Iris pigment epithelial cell (primary cell): Measurements from ENCODE around the gene CPOX.
A peak's percentile ranks its signal among the peaks of the same experiment; 100 is the strongest.

Experiments used
- DNase-seq: peaks from one replicate; pipeline ENCODE4 v3.0.0-alpha.2; 2011; ENCODE audit warnings: low read depth

The CPOX gene

DNA sequence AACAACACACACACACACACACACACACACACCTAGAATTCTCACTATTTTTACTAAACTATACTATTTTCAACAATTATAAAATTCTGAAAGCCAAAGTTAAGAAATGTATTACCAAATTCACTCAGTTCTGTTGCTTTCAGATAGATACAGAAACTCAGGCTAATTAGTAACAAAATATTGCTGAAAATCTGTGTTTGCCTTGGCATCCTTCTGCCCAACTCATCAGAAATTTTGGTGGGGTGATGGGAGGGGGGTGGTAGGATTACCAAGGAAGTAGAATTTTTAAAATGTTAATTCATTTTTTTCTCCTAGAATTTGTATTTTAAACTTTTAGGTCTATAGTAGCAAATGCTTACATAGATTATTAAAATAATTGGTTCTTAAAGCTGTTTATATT, 2.7 kb upstream of the CPOX start:
- no peak for DNase-seq

DNA sequence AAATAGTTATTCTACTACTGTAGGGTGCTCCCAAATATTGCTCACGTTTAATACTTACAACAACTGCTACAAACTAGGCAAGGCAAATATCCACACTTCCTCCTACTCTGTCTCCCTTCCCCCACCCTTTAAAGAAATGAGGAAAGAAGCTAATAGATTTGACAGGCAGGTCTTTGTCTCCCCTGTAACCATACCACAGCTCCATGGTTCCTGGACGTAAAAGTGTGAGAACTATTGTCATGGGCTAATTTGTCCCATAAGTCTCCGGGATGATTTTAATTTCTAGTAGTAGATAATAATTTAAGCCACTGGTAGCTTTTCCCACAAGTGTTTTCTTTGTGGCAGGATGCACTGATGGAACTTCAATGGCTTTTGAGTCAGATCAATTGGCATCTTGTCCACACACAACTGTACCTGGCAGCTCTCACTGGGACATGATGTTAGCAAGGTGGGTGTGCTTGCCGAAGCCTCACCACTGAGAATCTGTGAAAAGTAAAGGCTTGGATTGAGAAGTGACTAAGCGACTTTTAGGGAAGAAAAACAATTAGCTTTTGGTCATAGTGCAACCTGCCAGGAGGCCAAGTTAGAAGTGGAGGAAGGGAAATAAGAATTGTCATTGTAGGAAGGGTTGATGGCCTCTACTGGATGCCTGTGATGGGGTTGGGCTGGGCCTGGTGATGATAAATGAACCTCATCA, 1.4 kb upstream of the CPOX start:
- no peak for DNase-seq

DNA sequence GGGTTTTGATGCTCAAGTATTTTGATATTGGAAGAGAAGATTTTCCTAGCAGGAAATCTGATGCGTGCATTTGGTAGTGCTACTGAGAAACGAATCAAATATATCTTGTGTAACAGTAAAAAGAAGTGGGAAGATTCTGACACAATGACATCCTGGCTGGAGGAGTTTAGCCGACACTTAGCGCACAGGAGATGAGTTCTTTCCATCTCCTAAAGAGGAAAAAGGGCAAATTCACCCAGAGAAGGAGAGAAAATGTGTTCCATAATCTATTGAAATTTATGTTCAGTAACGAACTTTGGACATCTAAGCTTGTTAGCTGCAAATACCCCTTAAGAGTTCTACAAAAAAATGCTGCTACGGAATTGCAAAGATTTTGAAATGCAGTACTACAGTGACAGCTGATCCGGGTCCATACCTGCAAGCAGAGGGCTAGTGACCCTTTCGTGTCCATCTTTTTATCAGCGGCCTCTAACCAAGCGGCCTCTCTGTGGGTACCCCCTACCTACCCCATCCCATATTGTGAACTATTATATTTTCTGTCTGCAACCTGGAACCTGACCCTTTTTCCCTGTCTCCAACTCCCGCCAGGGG, 971 bp downstream of the CPOX start:
- no peak for DNase-seq

DNA sequence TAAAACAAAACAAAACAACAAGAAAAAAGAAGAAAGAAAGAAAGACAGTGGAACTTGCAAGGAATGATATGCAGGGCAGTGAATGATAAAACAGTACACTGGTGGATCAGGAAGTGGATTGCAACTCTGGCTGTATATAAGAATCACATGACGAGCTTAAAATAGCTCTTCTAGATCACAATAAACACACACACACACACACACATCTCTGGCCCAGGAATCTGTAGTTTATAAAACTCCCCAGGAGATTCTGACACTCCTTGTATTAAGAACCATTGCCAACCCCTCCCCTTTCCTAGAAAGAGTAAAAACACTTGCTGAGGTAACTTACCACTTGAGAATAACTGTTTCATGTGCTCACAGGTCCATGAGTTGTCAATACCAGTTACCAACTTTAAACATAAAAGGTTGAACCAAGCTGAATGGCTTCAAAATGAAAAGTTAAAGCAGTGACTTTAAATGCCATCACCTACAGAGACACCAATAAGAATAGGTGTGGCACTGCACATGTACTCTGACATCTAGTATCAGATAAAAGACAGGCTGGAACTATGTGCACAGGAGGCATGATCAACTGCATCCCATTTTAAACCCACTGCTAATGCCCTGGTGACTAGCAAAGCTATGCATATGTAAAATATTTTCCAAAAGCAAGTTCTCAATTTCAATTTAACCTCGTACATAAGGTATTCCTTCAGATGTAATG, 3.9 kb downstream of the CPOX start:
- DNase-seq = peak; percentile 45

DNA sequence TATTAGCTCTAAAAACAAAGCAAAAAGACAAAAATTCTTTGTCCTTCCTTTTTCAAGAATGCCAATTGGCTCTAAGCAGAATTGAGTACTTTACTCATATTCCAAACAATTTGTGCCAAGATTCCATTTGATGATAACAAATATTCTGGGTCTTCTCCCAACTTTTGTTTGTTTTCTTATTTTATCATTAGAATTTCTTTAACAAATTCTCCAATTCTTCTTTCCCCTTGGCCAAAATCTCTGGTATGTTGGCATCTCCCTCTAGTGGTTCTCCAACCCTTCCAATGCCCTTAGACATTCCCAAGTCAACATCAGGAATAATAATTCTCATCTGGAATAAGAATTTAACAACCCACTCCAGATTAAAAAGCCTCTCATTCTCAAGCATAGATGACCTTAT, 5.3 kb downstream of the CPOX start:
- no peak for DNase-seq

DNA sequence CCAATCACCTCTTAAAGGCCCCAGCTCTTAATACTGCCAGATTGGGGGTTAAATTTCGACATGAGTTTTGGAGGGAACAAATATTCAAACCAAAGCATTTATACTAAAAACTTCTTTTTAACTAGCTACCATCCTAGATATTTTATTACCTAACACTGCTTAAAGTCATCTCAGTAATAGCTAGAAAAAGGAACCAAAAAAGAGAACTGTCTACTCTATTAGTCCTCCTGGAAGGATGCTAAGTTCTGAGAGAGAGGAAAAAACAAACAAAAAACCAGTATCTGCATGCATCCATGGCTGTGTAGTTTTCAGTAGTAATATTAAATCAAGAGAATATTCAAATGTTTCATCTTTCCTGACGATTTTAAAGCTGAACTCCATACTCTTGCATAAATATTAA, 5.8 kb downstream of the CPOX start:
- DNase-seq = no peak

DNA sequence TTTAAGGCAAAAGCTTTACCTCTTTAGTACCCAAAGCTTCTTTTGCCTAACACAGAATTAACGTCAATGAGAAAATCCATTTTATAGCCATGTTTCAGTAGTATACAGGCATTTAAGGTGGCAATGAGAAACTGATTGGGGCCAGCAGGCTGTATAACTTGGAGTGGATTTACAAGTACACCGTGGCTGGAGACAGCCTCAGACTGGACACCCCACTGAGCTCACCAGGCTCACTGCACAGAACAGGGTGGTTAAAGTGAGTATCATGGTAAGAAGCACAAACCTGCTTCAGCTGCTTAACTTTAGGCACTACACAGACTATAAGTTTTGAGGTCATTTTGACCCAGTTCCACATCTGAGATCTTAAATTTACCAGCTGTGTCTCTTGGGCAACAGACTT, 8.9 kb downstream of the CPOX start:
- DNase-seq = no peak

DNA sequence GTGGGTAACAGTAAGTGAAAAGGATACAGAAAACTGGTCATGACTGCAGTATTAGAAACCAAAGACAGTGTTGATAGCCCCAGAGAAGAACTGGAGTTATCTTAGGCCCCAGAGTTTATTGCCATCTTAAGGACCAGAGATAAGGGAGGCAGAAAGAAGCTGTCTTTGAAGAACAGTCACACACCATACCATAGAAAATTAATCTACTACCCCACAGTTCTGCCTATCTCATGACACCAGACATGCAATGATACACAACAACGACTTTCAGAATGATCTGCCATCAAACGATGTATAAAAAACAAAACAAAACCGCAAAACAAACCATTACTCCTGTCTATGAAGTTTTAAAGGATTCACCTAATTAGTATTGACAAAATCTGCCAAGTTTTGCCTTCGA, 9.6 kb downstream of the CPOX start:
- no peak for DNase-seq

DNA sequence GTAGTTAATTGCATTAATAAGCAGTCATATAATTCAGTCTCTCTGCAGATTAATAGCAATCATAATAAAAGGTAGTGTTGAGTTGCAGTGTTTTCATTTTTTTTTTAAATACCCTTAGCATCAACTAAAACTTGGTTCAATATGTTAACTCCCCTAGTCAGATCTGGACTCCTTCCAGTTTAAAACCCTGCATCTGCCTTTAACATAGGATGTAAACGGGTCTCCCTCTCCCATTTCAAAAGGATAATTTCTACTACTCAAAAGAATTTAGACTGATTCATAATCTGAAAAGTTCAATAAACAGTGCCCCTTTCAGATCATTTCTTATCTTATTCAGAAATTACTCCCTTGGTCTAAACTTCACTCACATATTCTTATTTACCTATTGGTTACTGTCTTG, 11.4 kb downstream of the CPOX start:
- no peak for DNase-seq

DNA sequence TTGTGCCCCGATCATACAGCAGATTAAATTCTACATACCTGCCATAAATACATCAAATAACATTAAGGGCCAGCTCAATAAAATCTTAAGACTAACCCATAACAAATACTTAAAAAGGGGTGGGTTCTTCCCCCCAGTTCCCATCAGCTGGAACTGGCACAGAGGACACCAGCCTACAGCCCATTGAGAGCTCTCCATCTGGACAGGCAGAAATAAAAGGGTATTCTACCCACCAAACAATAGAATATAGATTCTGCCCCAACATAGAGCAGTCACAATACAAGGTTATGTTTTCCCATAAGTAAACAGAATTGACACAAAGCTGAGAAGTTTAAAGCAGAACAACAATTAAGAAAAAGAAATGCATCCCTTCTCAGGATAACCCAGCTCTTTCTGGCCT, 11.9 kb downstream of the CPOX start:
- no peak for DNase-seq

DNA sequence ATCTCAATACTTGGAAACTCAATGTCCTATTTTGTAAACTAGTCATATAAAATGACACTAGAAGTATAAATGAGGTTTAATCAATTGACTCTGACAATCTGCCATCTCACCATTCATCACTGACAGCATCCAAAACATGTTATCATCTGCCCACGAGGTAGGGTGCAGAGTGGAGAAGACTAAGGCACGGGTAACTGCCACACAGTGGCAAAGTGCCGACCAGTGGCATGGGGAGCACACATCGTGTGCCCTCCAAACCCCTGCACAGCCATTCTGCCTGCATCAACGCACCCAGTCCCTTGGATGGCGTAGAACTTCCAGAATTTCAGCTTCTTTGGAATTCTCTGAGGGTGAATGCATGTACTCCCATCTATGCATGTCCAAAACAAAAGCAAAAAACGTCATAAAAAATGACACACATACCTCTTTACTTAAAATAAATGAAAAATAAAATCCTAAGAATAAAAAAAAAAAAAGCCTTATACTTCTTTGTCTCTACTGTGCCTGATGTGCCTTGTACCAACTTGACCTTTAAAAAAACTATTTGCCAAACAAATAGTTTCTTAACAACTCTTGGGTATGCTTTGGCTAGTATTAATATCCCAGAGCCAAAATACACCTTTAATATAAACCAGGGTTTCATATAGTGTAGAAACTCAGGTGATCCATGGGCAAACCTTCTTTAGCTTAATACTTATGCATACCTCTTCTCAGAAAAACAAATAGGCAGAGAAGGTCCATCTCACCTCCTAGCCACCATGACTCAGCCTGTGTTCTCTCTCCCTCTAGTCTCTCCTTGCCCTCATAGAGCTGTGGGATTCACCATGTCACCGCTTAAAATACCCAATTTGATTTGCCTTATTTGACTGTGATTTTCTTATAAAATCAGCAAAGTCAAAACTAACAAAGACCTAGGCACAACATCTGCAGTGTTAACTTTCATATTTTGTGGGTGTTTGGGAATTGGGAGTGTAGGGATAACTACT, 12.7 kb downstream of the CPOX start:
- DNase-seq = no peak

DNA sequence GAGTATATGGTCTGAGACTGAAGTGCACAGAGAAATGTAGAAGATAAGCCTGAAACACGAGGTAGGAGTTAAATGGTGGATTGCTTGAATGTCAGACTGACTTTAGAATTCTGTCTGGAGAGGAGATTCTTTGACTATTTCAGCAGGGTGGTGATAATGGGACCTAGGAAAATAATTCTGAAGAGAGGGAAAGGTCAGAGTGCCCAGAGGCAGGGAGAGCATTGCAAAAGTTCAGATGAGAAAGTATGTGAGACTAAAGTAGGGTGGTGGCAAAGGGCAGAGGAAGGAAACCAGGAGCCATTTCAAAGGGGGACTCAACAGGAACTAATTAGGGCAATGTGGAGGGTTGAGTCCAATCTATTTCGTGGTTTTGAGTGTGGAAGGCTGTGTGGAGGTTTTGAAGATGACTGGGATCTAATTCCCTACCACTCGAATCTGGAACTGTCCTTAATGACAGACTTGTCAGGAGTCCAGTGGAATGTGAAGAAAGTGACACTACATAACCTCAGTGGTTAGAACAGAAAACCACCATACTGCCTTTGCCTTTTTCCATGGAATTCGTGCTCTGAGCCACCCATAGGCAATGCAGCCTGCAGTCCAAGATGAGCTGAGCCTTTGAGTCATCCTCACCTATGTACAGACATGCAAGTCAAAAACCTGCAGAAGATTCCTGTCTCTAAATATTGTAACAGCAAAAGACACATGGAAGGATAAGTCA, 16.1 kb downstream of the CPOX start:
- peak; percentile 73 for DNase-seq

DNA sequence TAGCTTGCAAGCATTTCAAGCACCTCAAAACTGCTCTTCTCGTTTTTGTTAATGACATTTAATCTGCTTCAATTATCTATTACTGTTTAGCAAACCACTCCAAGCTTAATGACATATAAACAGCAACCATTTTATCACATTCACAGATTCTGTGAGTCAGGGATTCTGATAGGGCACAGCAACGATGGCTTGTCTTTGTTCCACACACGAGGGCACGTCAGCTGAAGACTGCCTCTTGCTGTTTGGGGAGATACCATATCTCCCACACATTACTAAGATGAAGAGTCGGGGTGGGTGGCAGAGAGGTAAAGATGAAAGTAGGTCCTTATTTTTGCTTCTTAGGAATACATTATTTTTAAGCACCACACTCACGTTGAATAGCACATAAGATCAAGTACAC, 19.3 kb downstream of the CPOX start:
- DNase-seq = no peak

DNA sequence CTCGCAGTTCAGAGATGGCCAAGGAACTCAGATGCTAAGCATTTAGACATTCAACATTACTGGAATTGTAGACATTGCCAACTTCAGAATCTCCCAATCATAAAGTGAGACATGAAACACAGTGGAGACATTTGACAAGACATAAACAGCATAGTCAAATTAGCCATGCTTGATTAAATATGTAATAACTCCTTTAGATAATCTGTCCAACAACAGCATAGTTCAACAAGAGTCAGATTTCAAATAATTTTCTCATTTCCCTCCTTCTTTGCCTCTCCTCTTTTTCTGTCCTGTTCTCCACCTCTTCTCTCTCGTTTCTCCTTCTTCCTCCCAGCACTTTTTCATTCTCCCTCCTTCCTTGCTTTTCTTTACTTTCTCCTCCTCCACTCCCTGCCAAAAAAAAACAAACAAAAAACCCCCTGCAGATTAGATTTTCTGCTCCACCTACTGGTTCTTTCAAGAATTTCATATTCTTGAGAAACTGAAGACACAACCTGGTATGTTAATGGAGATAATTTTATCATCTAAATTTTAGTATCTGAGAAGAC, 20.2 kb downstream of the CPOX start:
- peak; percentile 30 for DNase-seq

DNA sequence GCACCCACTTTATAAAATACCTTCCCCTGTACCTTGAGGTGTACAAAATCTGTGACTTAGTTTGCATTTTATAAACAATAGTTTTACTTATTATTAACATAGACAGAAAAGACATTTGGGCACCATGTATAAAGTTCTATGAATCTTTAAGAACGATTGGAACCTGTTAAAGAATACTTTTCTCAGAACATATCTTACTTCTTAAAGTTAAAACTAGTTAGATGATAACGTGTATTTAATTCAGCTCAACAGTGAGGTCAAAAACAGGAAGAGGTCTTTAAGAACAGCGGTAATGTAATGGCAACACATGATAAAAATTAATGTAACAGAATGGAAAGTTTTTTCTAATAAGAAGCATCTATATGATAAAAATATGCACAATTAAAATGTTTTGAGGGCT, 25.0 kb downstream of the CPOX start:
- DNase-seq = no peak

DNA sequence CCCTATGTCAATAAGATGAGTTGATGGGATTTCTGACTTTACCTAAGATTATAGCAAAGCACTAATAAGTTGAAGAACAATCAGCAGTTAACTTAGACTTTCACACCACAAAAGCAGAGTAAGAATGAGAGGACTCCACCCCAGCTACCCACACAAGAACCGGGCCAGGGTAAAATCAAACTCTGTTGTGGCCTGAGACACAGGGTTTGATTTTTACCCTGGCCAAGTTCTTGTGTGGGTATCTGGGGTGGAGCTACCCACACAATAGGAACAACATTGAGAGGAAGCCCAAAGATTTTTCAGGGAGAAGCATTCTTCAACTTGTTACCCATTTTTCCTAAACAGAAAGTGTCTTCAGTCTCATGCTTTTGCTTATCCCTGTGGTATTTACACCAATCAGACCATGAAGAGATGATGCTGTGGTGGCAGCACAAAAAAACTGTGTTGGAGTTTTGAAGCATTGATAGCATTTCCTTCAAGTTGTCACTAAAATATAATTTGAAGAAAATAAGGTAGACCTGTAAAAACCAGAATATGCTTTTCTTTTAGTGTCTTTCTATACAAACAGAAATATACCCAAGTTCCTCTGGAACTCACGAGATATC, 25.6 kb downstream of the CPOX start:
- DNase-seq = no peak

DNA sequence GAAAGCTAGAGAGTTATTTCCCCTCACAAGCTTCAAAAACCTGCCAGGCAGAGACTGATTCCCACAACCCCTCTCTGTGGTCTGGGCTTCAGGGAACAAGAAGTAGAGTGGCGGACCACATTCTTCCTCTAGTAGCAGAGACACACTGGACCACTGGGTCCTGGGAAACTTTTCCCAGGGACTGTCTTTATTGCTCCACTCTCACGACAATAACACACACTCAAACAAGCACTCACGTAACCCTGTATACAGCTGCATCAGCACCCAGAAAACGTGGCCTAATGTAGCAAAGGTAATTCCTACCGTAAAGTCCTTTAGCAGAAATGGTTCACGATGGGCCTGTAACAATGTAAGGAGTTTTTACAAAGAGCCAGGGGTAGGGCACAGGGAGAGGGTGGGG, 27.6 kb downstream of the CPOX start:
- DNase-seq = no peak

DNA sequence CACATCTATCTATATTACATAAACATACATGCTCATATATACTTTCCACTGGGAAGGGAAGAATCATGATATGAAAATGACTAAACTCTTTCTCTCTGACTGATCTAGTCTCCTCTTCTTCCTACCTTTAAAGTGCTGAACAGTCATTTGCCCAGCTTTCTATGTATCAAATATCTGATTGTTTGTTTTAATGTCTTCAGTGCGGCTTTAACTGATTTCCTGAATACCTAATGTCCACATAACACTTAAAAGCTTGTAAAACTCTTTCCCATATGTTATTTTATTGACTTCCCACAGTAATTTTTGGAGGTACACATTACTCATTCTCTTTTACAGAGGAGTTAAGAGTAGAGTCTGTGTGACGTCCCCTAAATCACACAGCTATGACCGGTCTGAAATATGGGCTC, 28.2 kb downstream of the CPOX start:
- peak; percentile 22 for DNase-seq

DNA sequence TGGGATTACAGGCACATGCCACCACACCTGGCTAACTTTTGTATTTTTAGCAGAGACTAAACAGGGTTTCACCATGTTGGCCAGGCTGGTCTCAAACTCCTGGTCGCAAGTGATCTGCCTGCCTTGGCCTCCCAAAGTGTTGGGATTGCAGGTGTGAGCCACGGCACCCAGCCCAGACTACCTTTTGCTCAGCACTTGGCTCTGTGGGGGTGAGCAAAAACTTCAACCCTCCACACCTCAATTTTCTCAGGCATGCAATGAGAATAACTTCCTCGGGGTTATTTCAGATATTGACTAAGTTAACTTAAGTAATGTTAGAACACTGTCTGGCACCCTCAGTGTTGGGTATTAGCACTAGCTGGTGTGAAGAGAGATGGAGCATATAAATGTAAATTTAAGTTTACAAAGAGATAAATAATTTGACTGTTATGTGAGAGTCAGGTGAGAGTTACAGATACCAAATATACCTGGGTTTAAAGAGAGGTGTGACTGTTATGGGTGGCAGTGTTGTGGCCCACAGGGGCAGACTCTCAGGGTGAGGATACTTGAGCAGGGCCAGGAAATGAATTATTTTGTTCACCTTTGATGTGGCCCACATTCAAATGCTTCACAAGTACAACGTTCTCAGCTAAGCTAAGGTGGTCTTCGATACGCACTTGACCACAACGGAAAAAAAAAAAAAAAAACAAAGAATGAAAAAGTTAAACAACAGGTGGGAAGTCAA, 29.0 kb downstream of the CPOX start:
- DNase-seq = no peak

DNA sequence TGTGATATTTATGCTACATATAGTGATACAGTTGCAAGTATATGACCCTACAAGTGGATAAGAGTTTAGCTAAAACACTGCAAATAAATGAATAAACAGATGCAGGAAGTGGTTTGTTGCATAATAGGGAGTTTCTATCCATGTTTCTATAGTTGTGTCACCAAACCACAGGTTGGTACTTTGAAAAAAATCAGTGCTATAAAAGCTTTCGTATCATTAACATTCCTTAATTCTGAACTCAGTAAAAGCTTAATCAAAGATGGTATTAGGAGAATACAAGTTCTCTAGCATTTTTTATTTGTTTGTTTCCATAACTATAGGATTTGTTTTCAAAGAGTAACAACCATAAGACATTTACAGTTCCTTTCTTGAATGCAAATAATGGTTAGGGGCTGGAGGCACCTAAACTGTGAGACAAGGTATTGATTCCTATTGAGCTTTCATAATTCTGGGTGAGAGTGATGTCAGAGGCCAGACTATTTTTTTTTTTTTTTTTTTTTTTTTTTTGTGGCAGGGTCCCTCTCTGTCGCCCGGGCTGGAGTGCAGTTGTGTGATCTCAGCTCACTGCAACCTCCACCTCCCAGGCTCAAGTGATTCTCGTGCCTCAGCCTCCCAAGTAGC, 29.6 kb downstream of the CPOX start:
- DNase-seq = peak; percentile 85
